HG03342 (cell line): ENCODE measurements around the gene ATP13A2.
A peak's percentile ranks its signal among the peaks of the same experiment; 100 is the strongest.
"Not testable (repeated sequence)": the region's sequence is repeated elsewhere in the genome, so short reads cannot be mapped to it uniquely, and the experiment has no call there.

Source experiments
- ATAC-seq: cut with Tn5 transposase; IDR thresholded peaks from one replicate; pipeline ENCODE4 v1.9.1; 2021; ENCODE audit warnings: mild to moderate bottlenecking, moderate library complexity; ENCODE audit not compliant: unreplicated experiment

ATP13A2 gene

GRCh38 chr1:16965486-16966067 lies 46.2 kb downstream of the ATP13A2 start:
- ATAC-seq: no peak

GRCh38 chr1:16964169-16964568 lies 47.6 kb downstream of the ATP13A2 start:
- ATAC-seq: not testable (repeated sequence)

- ATAC-seq: no peak
These were observed 50.2 kb downstream of the ATP13A2 start for GRCh38 chr1:16961297-16962133.

- peak; percentile 80 for ATAC-seq
These were observed 51.0 kb downstream of the ATP13A2 start for GRCh38 chr1:16960560-16961296.

- no peak for ATAC-seq
These were observed 53.3 kb downstream of the ATP13A2 start for GRCh38 chr1:16958475-16958874.

GRCh38 chr1:16957731-16958130 lies 54.0 kb downstream of the ATP13A2 start:
- no peak for ATAC-seq

- no peak for ATAC-seq
These were observed 55.0 kb downstream of the ATP13A2 start for GRCh38 chr1:16956775-16957174.

- no peak for ATAC-seq
These were observed 56.5 kb downstream of the ATP13A2 start for GRCh38 chr1:16955186-16955585.

GRCh38 chr1:16954579-16954978 lies 57.1 kb downstream of the ATP13A2 start:
- no peak for ATAC-seq

GRCh38 chr1:16952376-16952775 lies 59.4 kb downstream of the ATP13A2 start:
- not testable (repeated sequence) for ATAC-seq

GRCh38 chr1:16949026-16949425 lies 62.7 kb downstream of the ATP13A2 start:
- not testable (repeated sequence) for ATAC-seq

GRCh38 chr1:16948282-16948891 lies 63.3 kb downstream of the ATP13A2 start:
- ATAC-seq: not testable (repeated sequence)

- ATAC-seq: no peak
These were observed 65.1 kb downstream of the ATP13A2 start for GRCh38 chr1:16946646-16947045.

- not testable (repeated sequence) for ATAC-seq
These were observed 65.5 kb downstream of the ATP13A2 start for GRCh38 chr1:16946185-16946584.

- ATAC-seq: not testable (repeated sequence)
These were observed 66.2 kb downstream of the ATP13A2 start for GRCh38 chr1:16945512-16945911.

- no peak for ATAC-seq
These were observed 67.7 kb downstream of the ATP13A2 start for GRCh38 chr1:16944038-16944437.

- ATAC-seq: not testable (repeated sequence)
These were observed 72.1 kb downstream of the ATP13A2 start for GRCh38 chr1:16939386-16940180.

- ATAC-seq: no peak
These were observed 73.1 kb downstream of the ATP13A2 start for GRCh38 chr1:16938351-16939321.

- ATAC-seq: not testable (repeated sequence)
These were observed 75.1 kb downstream of the ATP13A2 start for GRCh38 chr1:16936580-16936979.
